NCI-H345 treated with DMSO at 0.1 percent for 48 hours (cell line): ENCODE data around the gene ADAMTS2.
"Not testable (repeated sequence)": the region's sequence is repeated elsewhere in the genome, so short reads cannot be mapped to it uniquely, and the experiment has no call there.

Experiments
- DNase-seq: peaks from one replicate; lab custom pipeline; 2025; ENCODE audit not compliant: unreplicated experiment; lab: John Stamatoyannopoulos, UW

ADAMTS2 gene

DNA sequence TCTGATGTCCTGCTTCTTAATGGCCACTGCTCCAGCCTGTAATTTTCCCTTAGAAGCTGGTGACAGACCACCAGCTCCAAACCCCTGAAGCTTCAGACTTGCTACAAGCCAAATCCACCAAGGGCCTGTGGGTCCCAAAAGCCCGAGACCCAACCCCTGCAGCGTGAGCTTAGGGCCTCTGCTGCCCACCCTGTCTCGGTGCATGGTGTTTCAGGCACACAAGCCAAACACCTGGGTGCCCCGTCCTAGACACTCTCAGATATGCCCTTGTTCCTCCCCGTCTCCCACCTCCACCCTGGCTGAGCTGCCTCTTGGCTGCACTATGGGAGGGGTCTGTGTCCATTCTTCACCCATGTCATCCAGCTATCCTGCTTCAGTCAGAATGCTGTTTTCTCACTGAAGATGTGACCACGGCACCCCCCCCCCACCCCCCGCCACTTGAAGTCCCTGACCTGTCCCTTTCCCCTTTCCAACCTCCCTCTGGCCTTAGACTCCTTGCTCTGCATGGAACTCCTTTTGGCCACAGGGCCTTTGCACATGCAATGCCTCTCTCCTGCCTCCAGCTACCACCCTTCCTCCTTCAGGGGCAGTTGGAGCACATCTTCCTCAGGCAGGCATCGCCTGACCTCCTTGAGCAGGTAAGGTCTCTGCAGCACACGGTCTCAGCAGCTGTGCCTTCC is 229.3 kb downstream of the ADAMTS2 start:
- DNase-seq, result no peak

DNA sequence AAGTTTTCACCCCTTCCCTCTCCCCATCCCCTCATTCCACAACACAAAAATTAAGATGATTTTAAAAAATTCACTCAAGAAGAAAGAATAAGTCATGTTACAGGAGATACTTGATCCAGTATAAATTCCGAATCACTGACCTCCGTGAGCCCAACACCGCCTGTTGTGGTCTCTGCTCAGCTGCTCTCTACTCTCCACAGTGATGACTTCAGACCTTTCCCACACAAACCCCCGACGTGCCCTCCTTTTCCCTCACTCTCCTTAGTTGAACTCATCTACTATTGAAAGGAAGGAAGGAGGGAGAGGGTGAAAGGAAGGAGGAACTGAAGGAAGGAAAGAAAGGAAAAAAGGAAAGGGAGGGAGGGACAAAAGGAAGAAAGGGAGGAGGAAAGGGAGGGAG is 230.0 kb downstream of the ADAMTS2 start:
- DNase-seq, result no peak

DNA sequence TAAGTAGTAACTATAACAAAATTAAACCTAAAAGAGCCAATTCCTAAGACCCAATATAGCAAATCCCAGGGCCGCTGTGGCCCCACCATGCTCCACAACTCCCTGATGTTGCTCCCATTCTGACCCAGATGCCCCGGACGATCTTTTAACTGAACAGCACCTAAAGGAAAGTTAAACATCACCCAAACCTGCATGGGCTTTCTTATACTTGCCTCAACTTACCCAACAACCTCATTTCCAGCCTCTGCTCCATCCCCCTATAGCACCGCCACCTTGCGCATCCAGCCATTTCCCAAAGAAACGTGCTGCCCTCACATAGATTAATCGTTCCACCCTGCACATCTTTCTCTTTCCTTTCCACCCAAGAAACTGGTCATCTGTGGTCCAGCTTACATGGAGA is 230.5 kb downstream of the ADAMTS2 start:
- DNase-seq, result no peak

DNA sequence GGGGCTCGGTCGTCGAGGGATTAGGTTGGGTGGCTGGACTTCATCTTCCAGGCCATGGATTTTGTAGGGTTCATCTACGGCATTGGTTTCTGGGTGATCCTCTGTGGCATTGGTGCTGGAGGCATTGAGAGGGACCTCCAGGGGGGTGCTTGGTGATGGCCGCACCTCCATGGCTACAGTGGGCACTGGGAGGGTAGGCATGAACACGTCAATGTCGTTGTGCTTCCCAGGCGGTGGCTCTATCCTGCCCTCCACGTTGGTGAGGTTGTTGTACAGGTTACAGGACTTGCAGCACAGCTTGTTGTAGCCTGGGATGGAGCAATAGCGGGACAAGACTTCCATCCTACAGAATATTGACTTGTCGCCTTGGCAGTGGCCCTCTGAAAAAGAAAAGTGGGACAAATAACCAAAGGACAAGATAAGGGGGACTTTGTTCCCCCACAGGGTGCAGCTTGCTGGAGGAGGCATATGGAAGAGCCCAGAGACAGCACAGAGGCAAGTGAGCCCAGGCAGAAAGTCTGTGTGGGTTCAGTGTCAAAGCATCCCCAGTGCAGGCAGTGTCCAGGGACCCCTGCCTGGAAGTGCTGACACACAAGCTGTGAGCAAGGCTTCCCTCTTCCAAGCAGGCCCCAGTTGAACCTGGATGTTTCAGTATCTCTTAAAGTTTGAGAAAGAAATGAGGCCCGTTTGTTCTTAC is 231.2 kb downstream of the ADAMTS2 start:
- no peak for DNase-seq

DNA sequence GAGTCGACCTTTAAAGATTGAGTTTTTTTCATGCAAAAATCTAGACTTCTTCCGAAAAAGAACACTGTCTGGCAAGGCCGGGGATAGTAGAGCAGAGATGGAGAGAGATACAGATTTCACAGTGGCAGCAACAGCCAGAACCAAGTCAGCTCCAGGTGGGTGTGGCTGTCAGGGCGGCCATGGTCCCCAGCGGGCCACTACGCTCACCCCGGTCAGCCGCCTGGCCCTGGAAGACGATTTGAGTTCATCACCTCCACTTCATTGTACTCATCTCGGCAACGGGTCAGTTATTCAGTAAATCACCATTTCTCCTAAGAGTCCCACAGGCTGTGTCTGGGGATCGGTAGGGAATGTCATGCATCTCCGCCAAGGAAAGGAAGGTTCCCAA is 232.1 kb downstream of the ADAMTS2 start:
- no peak for DNase-seq

DNA sequence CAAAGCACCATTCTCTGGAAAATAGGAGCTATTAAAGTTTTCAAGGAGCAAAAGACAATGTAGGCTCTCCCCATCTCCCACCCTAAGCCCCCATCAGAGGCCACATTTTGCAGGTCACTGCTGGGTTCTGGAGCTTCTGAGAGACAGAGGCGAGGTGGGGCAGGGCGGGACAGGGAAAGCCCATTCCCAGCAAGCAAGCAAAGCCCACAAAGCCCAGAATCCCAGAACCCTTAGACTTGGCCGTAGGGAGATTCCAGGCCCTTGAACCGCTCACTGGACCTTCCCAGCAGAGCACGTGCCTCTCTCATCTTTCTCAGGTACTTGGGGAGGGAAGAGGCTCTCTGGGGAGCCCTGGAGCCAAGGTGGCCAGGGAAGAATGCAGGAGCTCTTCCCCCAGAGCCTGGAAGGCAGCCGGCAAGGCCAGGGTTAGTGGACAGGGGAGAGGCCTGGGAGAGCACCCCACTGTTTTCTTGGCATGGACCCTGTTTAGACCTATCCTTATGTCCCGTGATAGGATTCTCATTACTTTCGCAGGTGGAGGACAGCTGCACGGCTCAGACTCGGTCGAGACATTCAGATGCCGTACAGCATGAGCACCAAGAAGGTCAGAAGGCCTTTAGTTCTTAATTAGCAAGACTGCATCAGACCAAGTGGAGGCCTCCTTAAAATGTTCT is 232.7 kb downstream of the ADAMTS2 start:
- DNase-seq, result no peak

DNA sequence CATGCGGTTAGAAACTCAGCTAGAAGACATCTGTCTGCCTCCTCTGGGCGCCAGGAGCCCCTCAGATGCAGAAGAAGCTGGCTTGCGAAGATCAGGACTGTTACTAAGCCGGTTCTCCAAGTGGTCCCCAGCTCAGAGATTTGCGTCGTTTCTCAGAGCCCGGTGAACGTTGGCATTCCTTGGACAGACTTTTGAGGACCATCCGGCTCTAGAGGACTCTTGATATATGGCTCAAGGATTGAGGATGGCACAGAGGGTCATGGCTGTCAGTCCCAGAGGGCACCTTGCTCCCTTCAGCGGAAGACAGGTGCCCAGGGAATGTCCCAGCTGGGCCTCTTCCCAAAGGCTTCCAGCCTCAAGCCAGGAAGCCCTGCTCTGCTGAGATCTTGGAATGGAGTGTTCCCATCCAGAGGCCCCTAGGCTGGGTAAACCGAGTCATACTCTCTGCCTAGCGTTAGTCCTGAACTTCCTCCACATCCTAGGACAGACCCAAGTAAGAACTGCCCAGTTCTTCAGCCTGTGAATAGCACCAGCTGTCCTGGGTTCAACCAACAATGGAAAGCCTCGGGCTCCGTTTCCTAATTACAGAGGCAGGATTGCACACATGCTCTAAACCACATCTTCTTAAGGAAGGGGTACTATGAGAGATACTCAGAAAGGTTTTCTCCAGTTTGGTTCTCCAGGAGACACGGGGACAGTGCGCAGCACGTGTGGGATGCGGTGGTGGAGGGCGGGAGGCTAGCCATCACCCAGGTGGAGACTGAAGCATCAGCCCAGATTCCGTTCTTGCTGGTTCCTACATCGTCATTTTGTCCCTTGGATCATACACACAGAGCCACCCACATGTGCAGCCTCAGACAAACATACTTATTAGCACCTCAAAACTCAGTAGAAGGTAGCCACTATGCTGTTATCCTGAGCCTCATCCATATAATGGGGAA is 233.7 kb downstream of the ADAMTS2 start:
- DNase-seq, result no peak

DNA sequence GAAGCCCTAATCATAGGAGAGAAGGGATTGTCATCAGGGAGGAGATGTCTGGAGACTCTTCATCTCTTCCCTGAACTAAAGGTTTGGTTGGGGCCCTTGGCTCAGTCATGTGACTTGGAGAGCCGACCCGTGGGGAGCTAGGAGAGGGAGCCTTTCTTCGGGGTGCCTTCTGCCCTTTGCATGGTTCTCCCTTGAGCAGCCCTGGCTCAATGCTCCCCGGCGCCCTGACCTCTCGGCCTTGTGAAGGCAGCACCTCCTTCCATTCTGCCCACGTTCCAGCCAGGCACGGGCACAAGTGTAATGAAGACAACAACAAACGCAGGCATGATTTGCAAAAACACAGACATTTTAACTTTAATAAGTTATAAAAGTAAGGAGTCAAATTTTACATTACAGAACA is 234.7 kb downstream of the ADAMTS2 start:
- DNase-seq, result no peak

DNA sequence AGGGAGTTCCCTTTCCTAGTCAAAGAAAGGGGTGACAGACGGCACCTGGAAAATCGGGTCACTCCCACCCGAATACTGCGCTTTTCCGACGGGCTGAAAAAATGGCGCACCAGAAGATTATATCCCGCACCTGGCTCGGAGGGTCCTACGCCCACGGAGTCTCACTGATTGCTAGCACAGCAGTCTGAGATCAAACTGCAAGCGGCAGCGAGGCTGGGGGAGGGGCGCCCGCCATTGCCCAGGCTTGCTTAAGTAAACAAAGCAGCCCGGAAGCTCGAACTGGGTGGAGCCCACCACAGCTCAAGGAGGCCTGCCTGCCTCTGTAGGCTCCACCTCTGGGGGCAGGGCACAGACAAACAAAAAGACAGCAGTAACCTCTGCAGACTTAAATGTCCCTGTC is 244.0 kb downstream of the ADAMTS2 start:
- DNase-seq, result not testable (repeated sequence)

DNA sequence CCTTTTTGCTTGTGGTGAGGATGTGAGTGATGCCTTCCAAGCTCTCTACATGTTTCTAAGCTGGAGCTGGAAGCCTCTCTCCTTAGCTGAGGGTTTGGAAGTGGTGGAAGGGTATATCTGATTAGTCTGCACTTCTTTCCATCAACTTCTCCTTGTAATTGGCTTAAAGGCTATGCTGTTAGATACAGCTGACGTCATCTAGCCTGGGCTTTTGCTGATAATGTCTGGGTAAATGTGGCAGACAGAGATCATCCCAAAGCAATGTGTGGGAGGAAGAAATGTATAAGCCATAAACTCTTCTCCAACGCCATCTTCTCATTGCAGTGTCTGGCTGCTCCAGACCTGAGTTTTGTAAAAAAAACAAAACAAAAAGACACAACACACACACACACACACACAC is 255.8 kb downstream of the ADAMTS2 start:
- DNase-seq, result no peak

DNA sequence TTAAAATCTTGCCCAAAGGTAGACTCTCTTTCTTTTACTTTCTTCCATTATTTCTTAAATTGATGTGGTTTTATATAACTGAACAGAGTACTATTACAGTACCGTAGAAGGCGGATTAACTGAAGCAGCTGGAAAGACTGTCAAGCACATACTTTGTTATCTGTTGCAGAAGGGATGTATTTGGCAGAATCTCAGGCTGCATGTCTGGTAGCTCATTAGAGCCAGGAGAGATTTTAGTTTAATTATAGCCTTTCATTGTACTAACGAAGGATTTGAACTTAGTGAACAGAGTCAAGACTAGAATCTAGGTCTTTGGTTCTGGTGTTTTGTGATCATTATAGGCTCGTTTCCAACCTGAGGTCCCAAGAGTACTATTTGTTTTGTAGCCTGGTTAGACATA is 264.5 kb downstream of the ADAMTS2 start:
- no peak for DNase-seq

DNA sequence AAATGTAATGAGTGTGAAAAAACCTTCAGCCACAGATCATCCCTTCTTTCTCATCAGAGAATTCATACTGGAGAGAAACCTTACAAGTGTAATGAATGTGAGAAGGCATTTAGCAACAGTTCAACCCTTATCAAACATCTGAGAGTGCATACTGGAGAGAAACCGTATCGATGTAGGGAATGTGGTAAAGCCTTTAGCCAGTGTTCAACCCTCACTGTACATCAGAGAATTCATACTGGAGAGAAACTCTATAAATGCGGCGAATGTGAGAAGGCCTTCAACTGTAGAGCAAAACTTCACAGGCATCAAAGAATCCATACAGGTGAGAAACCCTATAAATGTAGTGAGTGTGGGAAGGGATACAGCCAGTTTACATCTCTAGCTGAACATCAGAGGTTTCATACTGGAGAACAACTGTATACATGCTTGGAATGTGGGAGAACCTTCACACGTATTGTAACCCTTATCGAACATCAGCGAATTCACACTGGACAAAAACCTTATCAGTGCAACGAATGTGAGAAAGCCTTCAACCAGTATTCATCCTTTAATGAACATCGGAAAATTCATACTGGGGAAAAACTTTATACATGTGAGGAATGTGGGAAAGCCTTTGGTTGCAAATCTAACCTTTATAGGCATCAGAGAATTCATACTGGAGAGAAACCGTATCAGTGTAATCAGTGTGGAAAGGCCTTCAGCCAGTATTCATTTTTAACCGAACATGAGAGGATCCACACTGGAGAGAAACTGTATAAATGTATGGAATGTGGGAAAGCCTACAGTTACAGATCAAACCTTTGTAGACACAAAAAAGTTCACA is 265.9 kb downstream of the ADAMTS2 start:
- no peak for DNase-seq

DNA sequence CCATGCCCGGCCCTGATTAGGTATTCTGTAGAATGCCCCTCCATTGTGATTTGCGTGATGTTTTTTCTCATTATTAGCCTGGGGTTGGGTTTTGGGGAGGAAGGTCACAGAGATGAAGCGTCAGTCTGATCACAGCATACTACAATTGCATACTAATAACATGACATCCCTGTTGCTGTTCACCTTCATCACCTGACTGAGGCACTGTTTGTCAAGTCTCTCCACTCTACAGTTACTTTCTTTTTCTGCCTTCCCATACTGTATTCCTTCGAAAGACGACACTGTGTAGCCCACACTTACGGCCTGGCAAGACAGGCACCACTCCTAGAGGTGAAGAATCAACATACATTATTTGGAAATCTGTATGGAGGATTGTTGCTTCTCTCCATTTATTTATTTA is 279.6 kb downstream of the ADAMTS2 start:
- no peak for DNase-seq

DNA sequence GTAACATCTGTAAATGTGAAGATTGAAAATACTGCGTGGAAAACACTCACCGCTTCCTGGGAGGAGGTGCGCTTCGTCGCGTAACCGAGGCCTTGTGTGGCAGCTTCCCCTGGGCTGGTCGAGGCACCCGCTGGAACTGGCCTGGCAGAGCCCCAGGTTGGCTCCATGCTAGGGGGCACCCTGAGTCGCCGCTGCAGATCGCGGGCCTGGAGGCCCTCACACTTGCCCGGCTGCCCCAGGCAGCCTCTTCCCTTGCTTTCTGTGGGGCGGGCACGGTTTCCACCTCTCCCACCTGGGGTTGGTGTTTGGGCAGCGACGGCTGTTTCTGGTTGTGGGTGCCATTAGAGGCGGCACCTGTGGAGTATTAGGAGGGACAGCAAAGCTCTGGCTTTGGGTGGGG is 284.2 kb downstream of the ADAMTS2 start:
- DNase-seq, result no peak
